HG02884 (cell line): ENCODE data around the gene TSPO.

ENCODE experiments used
- ATAC-seq: cut with Tn5 transposase; IDR thresholded peaks from one replicate; pipeline ENCODE4 v1.9.1; 2021; ENCODE audit warnings: mild to moderate bottlenecking, moderate library complexity; ENCODE audit not compliant: unreplicated experiment

TSPO gene

GRCh38 chr22:43157874-43158546 is 6.7 kb downstream of the TSPO start:
- ATAC-seq: no peak

GRCh38 chr22:43158778-43159483 is 7.6 kb downstream of the TSPO start:
- ATAC-seq: no peak

GRCh38 chr22:43159484-43160178 is 8.3 kb downstream of the TSPO start:
- ATAC-seq: no peak

- ATAC-seq: no peak
Observed at GRCh38 chr22:43160497-43161126, 9.3 kb downstream of the TSPO start.

- no peak for ATAC-seq
Observed at GRCh38 chr22:43162412-43163150, 11.2 kb downstream of the TSPO start.

- no peak for ATAC-seq
Observed at GRCh38 chr22:43163241-43163795, 12.0 kb downstream of the TSPO start.

GRCh38 chr22:43164636-43165035 is 13.3 kb downstream of the TSPO start:
- ATAC-seq: no peak

GRCh38 chr22:43166132-43166930 is 15.0 kb downstream of the TSPO start:
- ATAC-seq: no peak

GRCh38 chr22:43167001-43167589 is 15.7 kb downstream of the TSPO start:
- ATAC-seq: no peak

GRCh38 chr22:43168471-43169309 is 17.3 kb downstream of the TSPO start:
- no peak for ATAC-seq

- no peak for ATAC-seq
Observed at GRCh38 chr22:43169310-43170130, 18.2 kb downstream of the TSPO start.

GRCh38 chr22:43170131-43170480 is 18.7 kb downstream of the TSPO start:
- ATAC-seq: no peak

GRCh38 chr22:43171019-43171491 is 19.7 kb downstream of the TSPO start:
- no peak for ATAC-seq

GRCh38 chr22:43171607-43172006 is 20.2 kb downstream of the TSPO start:
- no peak for ATAC-seq

GRCh38 chr22:43172191-43172590 is 20.8 kb downstream of the TSPO start:
- no peak for ATAC-seq

- no peak for ATAC-seq
Observed at GRCh38 chr22:43173566-43173965, 22.2 kb downstream of the TSPO start.

- ATAC-seq: no peak
Observed at GRCh38 chr22:43173976-43174720, 22.8 kb downstream of the TSPO start.
